SU-DHL-6 (cell line): ENCODE data around the gene AGPAT4.

ENCODE experiments used
- H2AFZ ChIP-seq: fragments of 200-600 bp; sonication (generic); 2 replicates; pipeline ENCODE4 v1.6.1; 2014; ENCODE audit warnings: low read depth, mild to moderate bottlenecking, moderate library complexity, mixed read lengths, antibody characterized with exemption, low read length; ENCODE audit not compliant: severe bottlenecking
- H3F3A ChIP-seq: fragments of 200-600 bp; shearing (Covaris generic); 2 replicates; pipeline ENCODE4 v1.6.0; 2016; ENCODE audit warnings: antibody characterized with exemption, mild to moderate bottlenecking; ENCODE audit not compliant: insufficient read depth
- H3K27ac ChIP-seq: fragments of 200-600 bp; sonication (generic); 2 replicates; pipeline ENCODE4 v1.5.1; 2016; ENCODE audit warnings: low read depth, mild to moderate bottlenecking, low read length, moderate library complexity, mixed read lengths
- H3K27me3 ChIP-seq: fragments of 200-600 bp; sonication (generic), shearing (Covaris generic); 2 replicates; pipeline ENCODE4 v1.6.0; 2014; ENCODE audit warnings: mild to moderate bottlenecking, low read length
- H3K36me3 ChIP-seq: fragments of 200-600 bp; sonication (generic); 2 replicates; pipeline ENCODE4 v1.6.1; 2014; ENCODE audit warnings: mild to moderate bottlenecking, low read length, mixed read lengths
- H3K4me2 ChIP-seq: fragments of 300-600, 200-600 bp; shearing (Covaris generic), sonication (generic); 2 replicates; pipeline ENCODE4 v1.6.0; 2014; ENCODE audit warnings: low read length, low read depth, mild to moderate bottlenecking; ENCODE audit not compliant: poor library complexity, severe bottlenecking
- H3K4me3 ChIP-seq: fragments of 200-600 bp; sonication (generic); 2 replicates; pipeline ENCODE4 v1.5.1; 2014; ENCODE audit warnings: antibody characterized with exemption, low read length, mild to moderate bottlenecking, mixed read lengths; ENCODE audit not compliant: insufficient read depth, poor library complexity, severe bottlenecking
- H3K79me2 ChIP-seq: fragments of 200-600 bp; sonication (generic); 2 replicates; pipeline ENCODE4 v1.6.1; 2014; ENCODE audit warnings: mild to moderate bottlenecking, low read length, moderate library complexity; ENCODE audit not compliant: insufficient read depth
- H3K9ac ChIP-seq: fragments of 200-600 bp; sonication (generic); 2 replicates; pipeline ENCODE4 v1.7.0; 2014; ENCODE audit warnings: mild to moderate bottlenecking, low read length
- H3K9me2 ChIP-seq: fragments of 200-600 bp; sonication (generic); replicated peaks from 2 replicates; pipeline ENCODE4 v1.6.1; 2014; ENCODE audit warnings: low read length; ENCODE audit not compliant: insufficient read depth
- H3K9me3 ChIP-seq: fragments of 200-600 bp; sonication (generic); 2 replicates; pipeline ENCODE4 v1.6.1; 2014; ENCODE audit warnings: low read length, mixed read lengths; ENCODE audit not compliant: insufficient read depth
- H4K20me1 ChIP-seq: fragments of 200-600 bp; sonication (generic); 2 replicates; pipeline ENCODE4 v1.6.1; 2014; ENCODE audit warnings: low read depth, mild to moderate bottlenecking, antibody characterized with exemption, low read length, moderate library complexity, mixed read lengths
- EZH2phosphoT487 ChIP-seq: fragments of 200-600 bp; sonication (generic), shearing (Covaris generic); conservative IDR thresholded peaks from 2 replicates; pipeline ENCODE4 v1.6.1; 2018; ENCODE audit warnings: mild to moderate bottlenecking, antibody characterized with exemption, low read length, moderate library complexity, mixed read lengths
- TF ChIP-seq, protein P1 (sequence below): fragments of 200-600 bp; sonication (generic); IDR thresholded peaks from one replicate; pipeline ENCODE4 v1.5.1; 2017; ENCODE audit warnings: antibody characterized with exemption, mild to moderate bottlenecking, low read length, moderate library complexity; ENCODE audit not compliant: insufficient read depth, poor library complexity, severe bottlenecking

Gene AGPAT4

DNA sequence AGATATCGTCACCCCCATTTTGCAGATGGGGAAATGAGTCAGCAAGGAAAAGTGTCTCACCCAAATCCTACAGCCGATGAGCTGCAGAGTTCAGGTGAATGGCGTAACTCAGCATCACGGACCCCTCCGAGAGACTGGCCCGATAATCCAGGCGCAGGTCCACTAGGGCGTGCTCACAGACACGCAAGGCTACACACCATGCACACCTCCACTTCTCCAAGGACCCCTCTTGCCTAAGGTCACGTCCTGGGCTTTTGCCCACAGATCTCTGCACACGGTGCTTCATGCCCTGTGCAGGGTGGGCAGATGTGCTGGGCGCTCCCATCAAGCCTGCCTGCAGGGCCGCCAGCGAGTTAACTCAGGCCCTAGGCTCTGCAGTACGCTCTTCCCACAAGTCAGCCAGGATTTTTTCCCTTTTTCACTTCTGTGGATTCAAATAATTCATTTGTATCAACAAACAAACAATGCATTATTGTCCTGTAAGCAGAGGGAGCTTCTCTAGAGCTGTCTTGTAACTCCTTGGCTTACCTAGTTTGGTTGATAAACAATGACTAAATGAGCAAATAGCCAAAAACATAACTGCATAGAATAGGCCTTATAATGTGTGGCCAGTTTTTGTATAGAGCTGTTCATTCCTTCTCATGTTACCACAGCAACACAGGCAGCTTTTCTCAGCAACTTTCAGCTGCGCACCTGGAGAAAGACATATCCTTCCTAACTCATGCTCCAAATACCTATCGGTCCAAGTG lies 139.1 kb downstream of the AGPAT4 start:
- no peaks in the 10 kb centered on the region for H3K9me3 ChIP-seq
- no peak overlapping the region for H3K27ac ChIP-seq
- TF ChIP-seq EZH2phosphoT487: no peak
- TF ChIP-seq, protein P1, sequence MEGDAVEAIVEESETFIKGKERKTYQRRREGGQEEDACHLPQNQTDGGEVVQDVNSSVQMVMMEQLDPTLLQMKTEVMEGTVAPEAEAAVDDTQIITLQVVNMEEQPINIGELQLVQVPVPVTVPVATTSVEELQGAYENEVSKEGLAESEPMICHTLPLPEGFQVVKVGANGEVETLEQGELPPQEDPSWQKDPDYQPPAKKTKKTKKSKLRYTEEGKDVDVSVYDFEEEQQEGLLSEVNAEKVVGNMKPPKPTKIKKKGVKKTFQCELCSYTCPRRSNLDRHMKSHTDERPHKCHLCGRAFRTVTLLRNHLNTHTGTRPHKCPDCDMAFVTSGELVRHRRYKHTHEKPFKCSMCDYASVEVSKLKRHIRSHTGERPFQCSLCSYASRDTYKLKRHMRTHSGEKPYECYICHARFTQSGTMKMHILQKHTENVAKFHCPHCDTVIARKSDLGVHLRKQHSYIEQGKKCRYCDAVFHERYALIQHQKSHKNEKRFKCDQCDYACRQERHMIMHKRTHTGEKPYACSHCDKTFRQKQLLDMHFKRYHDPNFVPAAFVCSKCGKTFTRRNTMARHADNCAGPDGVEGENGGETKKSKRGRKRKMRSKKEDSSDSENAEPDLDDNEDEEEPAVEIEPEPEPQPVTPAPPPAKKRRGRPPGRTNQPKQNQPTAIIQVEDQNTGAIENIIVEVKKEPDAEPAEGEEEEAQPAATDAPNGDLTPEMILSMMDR: no peak
- no peaks in the 10 kb centered on the region for H3K79me2 ChIP-seq
- no peaks in the 10 kb centered on the region for H3K36me3 ChIP-seq
- no peaks in the 10 kb centered on the region for H3F3A ChIP-seq
- H3K9me2 ChIP-seq: no peaks in the 10 kb centered on the region
- H3K4me3 ChIP-seq: no peak overlapping the region
- no peak overlapping the region for H3K9ac ChIP-seq
- H2AFZ ChIP-seq: no peak overlapping the region
- H3K27me3 ChIP-seq: no peaks in the 10 kb centered on the region
- no peak overlapping the region for H3K4me2 ChIP-seq
- H4K20me1 ChIP-seq: no peaks in the 10 kb centered on the region

DNA sequence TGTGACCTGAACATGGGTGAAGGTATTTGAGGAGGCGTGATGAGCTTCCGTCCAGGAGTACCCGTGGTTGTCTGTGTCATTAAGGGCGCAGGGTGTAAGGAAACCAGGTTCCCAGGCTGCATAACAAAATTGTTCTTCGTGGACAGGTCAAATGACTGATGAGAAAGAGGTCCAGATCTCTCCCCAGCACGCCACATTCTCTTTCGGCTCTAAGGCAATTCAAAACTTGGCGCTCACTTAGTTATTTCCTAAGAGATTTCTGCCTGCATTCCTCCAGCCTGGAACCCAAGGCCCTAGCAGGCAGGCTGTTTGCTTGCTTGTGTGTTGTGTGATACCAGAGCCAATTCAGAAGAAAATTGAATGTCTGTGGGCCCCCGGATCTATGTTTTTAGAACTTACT lies 139.9 kb downstream of the AGPAT4 start:
- TF ChIP-seq EZH2phosphoT487: no peak
- TF ChIP-seq, protein P1: no peak

DNA sequence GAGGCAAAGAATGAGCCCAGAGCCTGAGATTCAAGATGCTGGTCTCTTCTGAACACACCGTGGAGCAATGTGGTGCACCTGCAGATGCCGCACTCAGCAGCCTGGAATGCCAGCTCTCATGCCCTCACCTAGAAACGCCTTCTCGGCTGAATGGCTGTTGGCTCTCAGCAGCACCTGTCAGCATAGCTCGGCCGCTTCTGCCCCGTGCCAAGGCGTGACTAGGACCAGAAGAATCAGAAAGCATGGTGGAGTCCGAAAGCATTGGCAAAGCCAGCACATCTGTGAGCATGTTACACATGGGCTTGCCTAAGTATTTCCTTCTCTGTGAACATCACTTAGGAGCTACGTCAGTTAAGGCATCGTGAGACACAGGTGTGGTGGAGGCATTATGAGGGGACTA lies 141.5 kb downstream of the AGPAT4 start:
- H3K4me2 ChIP-seq: no peak overlapping the region
- TF ChIP-seq, protein P1: no peak
- no peak for TF ChIP-seq EZH2phosphoT487
- H3F3A ChIP-seq: no peaks in the 10 kb centered on the region
- no peaks in the 10 kb centered on the region for H3K36me3 ChIP-seq
- H3K4me3 ChIP-seq: no peak overlapping the region
- H3K9me3 ChIP-seq: no peaks in the 10 kb centered on the region
- no peaks in the 10 kb centered on the region for H3K79me2 ChIP-seq
- no peaks in the 10 kb centered on the region for H3K9me2 ChIP-seq
- no peaks in the 10 kb centered on the region for H3K27me3 ChIP-seq
- H3K9ac ChIP-seq: no peak overlapping the region
- no peak overlapping the region for H3K27ac ChIP-seq
- no peaks in the 10 kb centered on the region for H4K20me1 ChIP-seq
- no peak overlapping the region for H2AFZ ChIP-seq

More for the DNA sequence above, 139.9 kb downstream of the AGPAT4 start:
- H3K36me3 ChIP-seq: no peaks in the 10 kb centered on the region
- H2AFZ ChIP-seq: no peak overlapping the region
- H3K79me2 ChIP-seq: no peaks in the 10 kb centered on the region
- H3F3A ChIP-seq: no peaks in the 10 kb centered on the region
- no peaks in the 10 kb centered on the region for H3K27me3 ChIP-seq
- no peak overlapping the region for H3K4me3 ChIP-seq
- H3K9me3 ChIP-seq: no peaks in the 10 kb centered on the region
- H3K9ac ChIP-seq: no peak overlapping the region
- no peak overlapping the region for H3K27ac ChIP-seq
- H4K20me1 ChIP-seq: no peaks in the 10 kb centered on the region
- H3K4me2 ChIP-seq: no peak overlapping the region
- H3K9me2 ChIP-seq: no peaks in the 10 kb centered on the region
